ENCODE measurements around the gene PXYLP1.

DNA sequence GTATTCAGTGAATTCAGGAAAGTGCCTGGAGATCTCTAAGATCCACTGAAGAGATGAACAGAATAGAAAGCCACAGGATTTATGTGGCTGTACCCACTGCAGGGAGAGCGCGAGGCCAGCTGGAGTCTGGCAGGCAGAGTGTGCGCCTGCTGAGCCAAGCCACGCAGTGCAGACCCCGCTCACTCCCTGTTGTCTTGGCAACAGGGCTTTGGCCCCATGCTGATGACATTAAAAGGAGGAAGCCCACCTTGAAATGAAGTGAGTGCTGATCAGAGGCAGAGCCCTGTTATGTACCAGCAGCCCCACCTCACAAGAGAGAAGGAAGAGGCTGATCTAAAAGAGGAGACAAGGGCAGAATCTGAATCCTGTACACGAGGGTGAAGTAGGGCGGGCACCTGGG is 36.7 kb downstream of the PXYLP1 start:
- TF ChIP-seq, protein P1, sequence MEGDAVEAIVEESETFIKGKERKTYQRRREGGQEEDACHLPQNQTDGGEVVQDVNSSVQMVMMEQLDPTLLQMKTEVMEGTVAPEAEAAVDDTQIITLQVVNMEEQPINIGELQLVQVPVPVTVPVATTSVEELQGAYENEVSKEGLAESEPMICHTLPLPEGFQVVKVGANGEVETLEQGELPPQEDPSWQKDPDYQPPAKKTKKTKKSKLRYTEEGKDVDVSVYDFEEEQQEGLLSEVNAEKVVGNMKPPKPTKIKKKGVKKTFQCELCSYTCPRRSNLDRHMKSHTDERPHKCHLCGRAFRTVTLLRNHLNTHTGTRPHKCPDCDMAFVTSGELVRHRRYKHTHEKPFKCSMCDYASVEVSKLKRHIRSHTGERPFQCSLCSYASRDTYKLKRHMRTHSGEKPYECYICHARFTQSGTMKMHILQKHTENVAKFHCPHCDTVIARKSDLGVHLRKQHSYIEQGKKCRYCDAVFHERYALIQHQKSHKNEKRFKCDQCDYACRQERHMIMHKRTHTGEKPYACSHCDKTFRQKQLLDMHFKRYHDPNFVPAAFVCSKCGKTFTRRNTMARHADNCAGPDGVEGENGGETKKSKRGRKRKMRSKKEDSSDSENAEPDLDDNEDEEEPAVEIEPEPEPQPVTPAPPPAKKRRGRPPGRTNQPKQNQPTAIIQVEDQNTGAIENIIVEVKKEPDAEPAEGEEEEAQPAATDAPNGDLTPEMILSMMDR (IDR thresholded peaks at IDR 0.05), result no peak
- no peak for TF ChIP-seq POLR2A (IDR thresholded peaks at IDR 0.05)

Measured in uterus (tissue), 2 donors.